Chondrocyte (in vitro differentiated cells): ENCODE results near the gene TMEFF2. TPM values are rescaled to one million over a fixed set of nuclear protein-coding genes. Genes with fewer than 3 reads are reported as not detected.

Source experiments
- DNase-seq: peaks from one replicate; pipeline ENCODE4 v3.0.0; 2021; ENCODE audit warnings: mixed read lengths, low spot score
- H3K27ac Mint-ChIP-seq: one replicate; pipeline ENCODE4 v1.8.0; 2021; ENCODE audit warnings: mild to moderate bottlenecking, moderate library complexity, mixed read lengths; ENCODE audit not compliant: unreplicated experiment
- H3K27me3 Mint-ChIP-seq: 2 replicates; pipeline ENCODE4 v1.8.0; 2021; ENCODE audit warnings: low read depth, mixed read lengths
- H3K36me3 Mint-ChIP-seq: 2 replicates; pipeline ENCODE4 v1.8.0; 2021; ENCODE audit warnings: low read depth, mixed read lengths
- H3K4me1 Mint-ChIP-seq: 2 replicates; pipeline ENCODE4 v1.8.0; 2021; ENCODE audit warnings: low read depth, mild to moderate bottlenecking, mixed read lengths
- H3K4me3 Mint-ChIP-seq: one replicate; pipeline ENCODE4 v1.8.0; 2021; ENCODE audit warnings: mild to moderate bottlenecking, moderate library complexity, mixed read lengths; ENCODE audit not compliant: unreplicated experiment
- H3K9me3 Mint-ChIP-seq: 2 replicates; pipeline ENCODE4 v1.8.0; 2021; ENCODE audit warnings: low read depth, mixed read lengths
- CTCF ChIP-seq: fragments of 200-600 bp; sonication (generic); IDR thresholded peaks from 2 replicates; pipeline ENCODE4 v1.5.0; 2021; ENCODE audit warnings: antibody characterized with exemption, mild to moderate bottlenecking, moderate library complexity
- total RNA-seq: library from RNA; stranded (reverse); gene quantifications from 3 replicates; pipeline ENCODE4 v1.2.1, GENCODE V29; 2021

The TMEFF2 gene
- total RNA-seq, 1 donor from 2014 or later = 1.5 TPM

GRCh38 chr2:192099742-192100141, 95.0 kb downstream of the TMEFF2 start:
- no peak overlapping the region for H3K4me3 Mint-ChIP-seq
- TF ChIP-seq CTCF = no peak
- no peaks in the 10 kb centered on the region for H3K36me3 Mint-ChIP-seq
- no peaks in the 10 kb centered on the region for H3K9me3 Mint-ChIP-seq
- H3K27ac Mint-ChIP-seq = no peak overlapping the region
- H3K27me3 Mint-ChIP-seq = no peaks in the 10 kb centered on the region
- DNase-seq = no peak
- no peaks in the 10 kb centered on the region for H3K4me1 Mint-ChIP-seq

GRCh38 chr2:192098814-192099491, 95.8 kb downstream of the TMEFF2 start:
- TF ChIP-seq CTCF = no peak
- no peaks in the 10 kb centered on the region for H3K4me1 Mint-ChIP-seq
- H3K4me3 Mint-ChIP-seq = no peak overlapping the region

GRCh38 chr2:192091476-192091875, 103.3 kb downstream of the TMEFF2 start:
- H3K36me3 Mint-ChIP-seq = no peaks in the 10 kb centered on the region
- no peak for TF ChIP-seq CTCF
- no peak overlapping the region for H3K4me3 Mint-ChIP-seq
- H3K4me1 Mint-ChIP-seq = no peaks in the 10 kb centered on the region
- H3K27ac Mint-ChIP-seq = no peak overlapping the region
- DNase-seq = no peak
- H3K27me3 Mint-ChIP-seq = no peaks in the 10 kb centered on the region
- no peaks in the 10 kb centered on the region for H3K9me3 Mint-ChIP-seq

More at GRCh38 chr2:192098814-192099491, 95.8 kb downstream of the TMEFF2 start:
- Mint-ChIP-seq H3K36me3 (no peaks in the 10 kb centered on the region), H3K9me3 (no peaks in the 10 kb centered on the region), H3K27me3 (no peaks in the 10 kb centered on the region), H3K27ac (no peak overlapping the region)
- DNase-seq = no peak

- H3K36me3 Mint-ChIP-seq = no peaks in the 10 kb centered on the region
- DNase-seq = no peak
- H3K27ac Mint-ChIP-seq = no peak overlapping the region
- H3K4me1 Mint-ChIP-seq = no peaks in the 10 kb centered on the region
- H3K27me3 Mint-ChIP-seq = no peaks in the 10 kb centered on the region
- TF ChIP-seq CTCF = no peak
- H3K9me3 Mint-ChIP-seq = no peaks in the 10 kb centered on the region
- H3K4me3 Mint-ChIP-seq = no peak overlapping the region
These were observed 103.8 kb downstream of the TMEFF2 start for GRCh38 chr2:192090911-192091310.

GRCh38 chr2:192087398-192087958, 107.3 kb downstream of the TMEFF2 start:
- Mint-ChIP-seq H3K9me3 (no peaks in the 10 kb centered on the region), H3K27me3 (no peaks in the 10 kb centered on the region), H3K27ac (no peak overlapping the region), H3K4me3 (no peak overlapping the region), H3K4me1 (no peaks in the 10 kb centered on the region), H3K36me3 (no peaks in the 10 kb centered on the region)
- no peak for TF ChIP-seq CTCF
- no peak for DNase-seq
